SK-N-MC (cell line): Measurements from ENCODE around the gene CALD1.

Source experiments
- DNase-seq: peaks from one replicate; pipeline ENCODE4 v3.0.0-alpha.2; 2011; ENCODE audit warnings: low read depth, low spot score
- H3K27ac ChIP-seq: fragments of 200-600 bp; sonication (generic); 2 replicates; pipeline ENCODE4 v1.5.1; 2016; ENCODE audit warnings: mixed run types
- H3K36me3 ChIP-seq: fragments of 200-600 bp; sonication (generic); 2 replicates; pipeline ENCODE4 v1.6.1; 2017; ENCODE audit warnings: antibody characterized with exemption, low read length, mixed read lengths; ENCODE audit not compliant: insufficient read depth
- H3K4me3 ChIP-seq: fragments of 200-600 bp; sonication (generic); 2 replicates; pipeline ENCODE4 v1.5.1; 2016
- H3K9ac ChIP-seq: fragments of 200-600 bp; sonication (generic); 2 replicates; pipeline ENCODE4 v1.8.0; 2017; ENCODE audit warnings: mixed run types, mixed read lengths; ENCODE audit not compliant: insufficient read length
- H3K9me3 ChIP-seq: fragments of 200-600 bp; sonication (generic); 2 replicates; pipeline ENCODE4 v1.6.1; 2017; ENCODE audit warnings: low read depth, mild to moderate bottlenecking, antibody characterized with exemption, low read length, moderate library complexity, mixed read lengths
- EZH2 ChIP-seq: fragments of 200-600 bp; sonication (generic); IDR thresholded peaks from one replicate; pipeline ENCODE4 v1.6.1; 2017; ENCODE audit warnings: antibody characterized with exemption
- FOXP2 ChIP-seq: optimal IDR thresholded peaks from 2 replicates; pipeline ENCODE3; 2011; ENCODE audit warnings: mild to moderate bottlenecking, moderate library complexity; ENCODE audit not compliant: insufficient read depth; ENCODE audit errors: extremely low read length, control extremely low read depth
- POLR2AphosphoS5 ChIP-seq: IDR thresholded peaks from 2 replicates; pipeline ENCODE4 v1.6.1; 2012; ENCODE audit warnings: mild to moderate bottlenecking, low read depth, low read length, borderline replicate concordance

CALD1 gene

DNA sequence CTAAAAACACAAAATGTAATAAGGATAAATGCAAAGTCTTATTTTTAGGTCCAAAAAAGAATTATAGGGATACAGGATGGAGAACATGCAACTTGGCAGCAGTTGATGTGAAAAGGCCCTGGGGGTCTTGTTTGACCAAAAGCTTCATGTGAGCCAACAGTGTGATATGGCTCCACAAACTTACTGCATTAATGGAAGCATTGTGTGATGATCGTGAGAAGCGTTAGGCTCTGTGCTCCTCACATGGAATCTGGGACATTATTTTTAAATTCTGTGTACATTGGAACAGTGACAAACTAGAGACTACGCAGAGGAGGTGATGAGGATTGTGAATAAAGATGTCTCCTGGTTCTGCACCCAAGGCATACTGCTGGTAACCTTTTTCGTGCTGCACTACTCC, 39.1 kb upstream of the CALD1 start:
- Histone ChIP-seq H3K4me3 (no peak overlapping the region), H3K36me3 (no peaks in the 10 kb centered on the region), H3K9ac (no peak overlapping the region), H3K27ac (no peak overlapping the region), H3K9me3 (no peaks in the 10 kb centered on the region)
- no peak for DNase-seq
- TF ChIP-seq EZH2 (no peak), FOXP2 (no peak), POLR2AphosphoS5 (no peak)

DNA sequence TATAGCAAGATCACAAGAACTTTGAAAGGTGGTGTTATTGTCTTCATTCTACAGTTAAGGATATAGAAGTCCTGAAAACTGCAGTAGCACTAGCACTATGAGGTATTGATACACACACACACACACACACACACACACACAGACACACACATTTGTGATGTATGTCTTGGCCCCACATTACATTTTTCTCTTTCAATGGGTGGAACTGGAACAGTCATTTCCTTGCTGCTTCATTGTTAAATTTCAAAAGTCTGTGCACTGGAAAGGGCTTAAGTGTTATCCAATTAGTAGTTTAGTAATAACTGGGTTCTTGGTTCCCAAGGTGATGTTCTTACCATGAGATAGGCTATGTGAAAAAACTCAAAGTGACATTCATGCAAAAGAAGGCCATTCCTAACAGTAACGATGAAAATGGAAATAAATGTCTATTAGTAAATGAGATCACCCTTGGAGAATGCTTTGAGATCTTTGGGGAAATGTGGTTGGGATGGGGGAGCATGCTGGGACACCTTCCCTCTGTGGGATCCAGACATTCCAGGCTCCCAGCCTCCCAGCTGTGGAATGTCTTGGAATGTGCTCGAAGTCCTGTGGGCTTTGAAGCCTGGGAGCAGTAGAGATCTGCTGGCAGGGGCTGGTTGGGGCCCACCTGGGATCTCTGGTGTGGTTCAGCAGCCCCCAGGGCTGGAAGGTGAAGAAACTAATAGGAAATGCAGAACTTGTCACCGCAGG, 37.4 kb upstream of the CALD1 start:
- Histone ChIP-seq H3K4me3 (no peak overlapping the region), H3K36me3 (no peaks in the 10 kb centered on the region), H3K9me3 (no peaks in the 10 kb centered on the region), H3K9ac (no peak overlapping the region), H3K27ac (no peak overlapping the region)
- DNase-seq = no peak
- no peak for TF ChIP-seq POLR2AphosphoS5
- no peak for TF ChIP-seq FOXP2
- TF ChIP-seq EZH2 = no peak

DNA sequence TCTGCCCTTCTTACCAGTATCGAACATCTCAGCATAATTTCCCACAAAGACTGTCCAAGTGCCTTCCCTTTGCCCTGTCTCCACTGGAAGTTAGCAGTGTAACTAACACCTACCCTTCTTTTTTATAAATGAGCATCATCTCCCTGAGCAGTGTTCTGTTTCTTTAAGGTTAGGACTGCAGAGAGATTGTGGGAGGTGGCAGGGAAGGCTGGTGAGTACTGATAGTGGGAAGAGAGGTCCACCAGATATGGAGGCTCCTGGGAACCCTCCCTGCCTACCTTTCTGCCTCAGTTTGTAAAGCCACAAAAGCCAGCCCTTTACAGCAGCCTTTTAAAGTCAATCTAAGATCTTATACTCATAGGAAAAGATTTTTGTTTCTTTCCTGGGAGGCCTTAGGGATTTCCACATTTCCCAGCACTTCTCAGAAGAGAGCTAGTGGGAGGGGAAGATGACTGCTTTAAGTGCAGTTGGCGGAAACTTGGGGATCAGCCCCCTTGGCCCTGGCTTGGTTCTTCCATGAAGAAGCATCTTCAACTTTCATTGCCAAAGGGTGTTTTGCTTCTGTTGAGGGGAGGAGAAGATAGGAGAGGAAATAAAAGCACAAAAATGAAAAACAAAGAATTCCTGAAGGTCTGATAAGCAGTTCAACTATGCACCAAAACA, 36.6 kb upstream of the CALD1 start:
- Histone ChIP-seq H3K4me3 (no peak overlapping the region), H3K27ac (no peak overlapping the region), H3K9me3 (no peaks in the 10 kb centered on the region), H3K9ac (no peak overlapping the region), H3K36me3 (no peaks in the 10 kb centered on the region)
- TF ChIP-seq POLR2AphosphoS5 (no peak), FOXP2 (no peak), EZH2 (no peak)
- DNase-seq = no peak

DNA sequence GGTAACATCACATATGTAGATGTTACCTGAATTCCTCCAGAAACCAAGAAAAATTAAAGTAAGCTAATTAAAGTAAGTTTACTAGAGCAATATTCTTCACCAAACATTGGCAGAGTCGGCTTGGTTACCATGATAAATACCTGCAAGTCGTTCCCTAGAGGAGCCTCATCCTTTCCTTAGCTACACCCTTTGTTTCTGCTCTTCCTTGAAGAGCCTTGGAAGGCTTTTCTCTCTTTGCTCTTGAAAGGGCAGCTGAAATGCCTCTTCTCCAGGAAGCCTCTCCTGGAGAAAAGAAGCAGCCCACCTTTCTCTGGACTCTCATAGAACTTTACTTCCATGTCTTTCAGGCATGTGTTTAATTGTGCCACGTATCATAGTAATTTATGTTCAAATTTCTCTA, 34.9 kb upstream of the CALD1 start:
- H3K36me3 ChIP-seq = no peaks in the 10 kb centered on the region
- TF ChIP-seq FOXP2 = no peak
- no peak for TF ChIP-seq EZH2
- no peak for TF ChIP-seq POLR2AphosphoS5
- H3K27ac ChIP-seq = no peak overlapping the region
- no peak for DNase-seq
- no peak overlapping the region for H3K9ac ChIP-seq
- no peaks in the 10 kb centered on the region for H3K9me3 ChIP-seq
- no peak overlapping the region for H3K4me3 ChIP-seq

DNA sequence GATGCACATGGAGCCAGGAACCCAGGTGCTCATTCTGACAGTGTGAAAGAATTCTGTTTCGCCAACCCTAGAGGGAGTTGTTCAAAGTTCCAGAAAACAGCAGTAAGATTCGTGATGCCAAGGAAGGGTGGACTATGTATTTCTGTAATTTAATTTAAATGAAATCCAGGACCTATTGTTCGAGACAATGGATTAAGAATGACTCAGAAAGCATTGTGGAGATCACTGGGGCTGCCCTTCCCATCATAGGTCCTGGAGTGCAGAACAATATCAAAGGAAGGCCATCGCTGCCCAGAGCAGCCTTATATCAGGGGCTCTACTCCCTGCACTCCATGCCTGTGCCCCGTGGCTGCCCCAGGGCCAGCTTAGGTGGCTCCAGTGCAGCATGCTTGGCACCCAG, 32.1 kb upstream of the CALD1 start:
- Histone ChIP-seq H3K9me3 (no peaks in the 10 kb centered on the region), H3K4me3 (no peak overlapping the region), H3K36me3 (no peaks in the 10 kb centered on the region), H3K9ac (no peak overlapping the region), H3K27ac (no peak overlapping the region)
- TF ChIP-seq EZH2 (no peak), FOXP2 (no peak), POLR2AphosphoS5 (no peak)
- DNase-seq = no peak

DNA sequence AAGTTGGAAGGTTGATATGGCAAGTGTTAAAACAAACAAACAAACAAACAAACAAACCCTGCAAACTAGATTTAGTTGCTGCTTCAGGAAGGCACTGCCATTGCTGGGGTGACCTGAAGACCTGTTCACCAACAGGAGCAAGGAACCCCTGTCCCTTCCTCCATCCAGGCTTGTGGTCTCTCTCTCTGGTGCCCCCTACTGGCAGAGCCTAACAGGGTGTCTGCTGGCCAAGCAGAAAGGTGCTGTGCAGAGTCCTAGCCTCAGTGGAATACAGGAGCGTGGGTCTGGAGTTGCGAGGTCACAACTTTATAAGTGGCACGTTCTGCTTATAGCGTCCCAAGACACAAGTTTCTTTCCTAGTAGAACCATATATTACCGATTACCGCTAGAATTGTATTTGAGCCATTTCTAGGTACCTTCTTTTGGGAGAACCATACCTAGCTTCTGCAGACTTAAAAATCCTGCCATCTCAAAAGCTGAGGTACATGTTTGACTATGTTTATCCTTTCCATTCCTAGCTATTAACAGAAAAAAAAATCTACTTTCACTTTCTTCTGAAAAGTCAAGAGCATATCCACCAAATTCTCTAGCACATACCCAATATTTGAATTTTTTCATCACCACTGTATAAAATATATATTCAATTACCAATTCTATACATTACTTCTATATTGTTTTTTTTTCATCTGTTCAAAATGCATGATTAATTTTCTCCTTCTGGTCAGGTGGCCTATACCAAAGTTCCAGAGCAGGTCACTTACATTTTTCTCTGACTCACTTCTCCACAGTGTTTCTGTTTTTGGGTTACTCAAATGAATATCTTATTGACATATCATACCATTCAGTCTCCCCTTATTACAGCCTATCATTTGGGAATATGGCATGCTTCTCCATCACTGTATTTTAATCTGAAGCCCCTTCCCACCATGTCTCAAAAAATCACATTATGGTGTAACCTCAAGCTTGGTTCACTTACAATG, 29.1 kb upstream of the CALD1 start:
- Histone ChIP-seq H3K27ac (no peak overlapping the region), H3K9ac (no peak overlapping the region), H3K4me3 (no peak overlapping the region), H3K9me3 (no peaks in the 10 kb centered on the region), H3K36me3 (no peaks in the 10 kb centered on the region)
- no peak for TF ChIP-seq FOXP2
- no peak for TF ChIP-seq POLR2AphosphoS5
- TF ChIP-seq EZH2 = no peak
- DNase-seq = no peak

DNA sequence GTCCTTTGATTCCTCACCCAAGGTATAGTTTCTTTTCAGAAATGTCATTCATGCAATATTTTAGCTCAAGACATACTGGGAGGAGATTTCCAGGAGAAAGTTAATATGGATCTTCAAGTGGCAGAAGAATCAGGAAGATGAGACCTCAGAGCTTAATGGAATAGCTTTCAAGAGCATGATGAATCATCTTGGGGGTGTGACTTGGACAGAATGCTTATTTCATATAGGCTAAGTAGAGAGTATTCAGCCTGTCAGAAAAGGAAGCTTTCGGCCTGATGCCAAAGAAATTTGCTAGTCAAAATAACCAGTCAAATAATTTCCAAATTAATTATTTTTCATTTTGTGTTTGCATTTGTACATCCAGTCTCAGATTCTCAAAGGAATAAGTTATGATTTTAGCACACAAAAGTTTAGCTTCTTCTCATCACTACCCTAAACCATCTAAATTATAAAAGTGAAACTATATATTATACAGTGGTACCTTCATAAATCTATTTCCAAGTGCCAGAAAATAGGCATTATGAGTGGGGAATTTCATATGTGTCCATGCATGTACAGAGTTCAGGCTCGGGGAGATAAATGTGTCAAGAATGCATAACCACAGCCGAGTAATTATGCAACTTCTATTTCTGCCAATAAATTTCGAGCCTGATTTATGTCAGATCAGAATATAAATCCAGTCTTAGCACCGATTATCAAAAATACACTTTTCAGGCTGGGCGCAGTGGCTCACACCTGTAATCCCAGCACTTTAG, 27.3 kb upstream of the CALD1 start:
- H3K9me3 ChIP-seq = no peaks in the 10 kb centered on the region
- H3K9ac ChIP-seq = no peak overlapping the region
- DNase-seq = no peak
- no peaks in the 10 kb centered on the region for H3K36me3 ChIP-seq
- no peak overlapping the region for H3K4me3 ChIP-seq
- no peak for TF ChIP-seq POLR2AphosphoS5
- no peak for TF ChIP-seq EZH2
- no peak for TF ChIP-seq FOXP2
- no peak overlapping the region for H3K27ac ChIP-seq
